Aorta (tissue), 5 donors: ENCODE data around the gene LDLRAD2. TPM values are rescaled to one million over a fixed set of nuclear protein-coding genes. Genes with fewer than 3 reads are reported as not detected.
A peak's percentile ranks its signal among the peaks of the same experiment; 100 is the strongest.

ENCODE experiments used
- ATAC-seq: fragments of 200-7000 bp; cut with Tn5 transposase; one replicate; pipeline ENCODE4 v1.9.1; 2022; ENCODE audit warnings: moderate library complexity; ENCODE audit not compliant: low FRiP score
- DNase-seq, 2 donors: peaks; one replicate each; pipeline ENCODE4 v3.0.0-alpha.2; 2020
- H3K27ac ChIP-seq, 2 donors: one replicate each; pipeline ENCODE4 v1.5.1; 2013; ENCODE audit warnings: low read length in 2 of 2, mild to moderate bottlenecking in 2 of 2, moderate library complexity in 2 of 2, control low read depth in 1 of 2, inconsistent platforms in 1 of 2, low read depth in 1 of 2
- H3K27me3 ChIP-seq, 2 donors: one replicate each; pipeline ENCODE4 v1.6.1; 2013; ENCODE audit warnings: control low read depth in 1 of 2, low read length in 1 of 2, mild to moderate bottlenecking in 1 of 2, moderate library complexity in 1 of 2; ENCODE audit not compliant: insufficient read depth in 2 of 2, control insufficient read depth in 1 of 2
- H3K36me3 ChIP-seq, 2 donors: one replicate each; pipeline ENCODE4 v1.6.1; 2013; ENCODE audit warnings: control low read depth in 1 of 2, low read length in 1 of 2, mild to moderate bottlenecking in 1 of 2; ENCODE audit not compliant: insufficient read depth in 2 of 2, control insufficient read depth in 1 of 2
- H3K4me1 ChIP-seq, 2 donors: one replicate each; pipeline ENCODE4 v1.6.1; 2013; ENCODE audit warnings: low read length in 2 of 2, control low read depth in 1 of 2, mild to moderate bottlenecking in 1 of 2, moderate library complexity in 1 of 2; ENCODE audit not compliant: insufficient read depth in 2 of 2, control insufficient read depth in 1 of 2
- H3K4me3 ChIP-seq, 2 donors: one replicate each; pipeline ENCODE4 v1.5.1; 2013; ENCODE audit warnings: low read length in 2 of 2, control low read depth in 1 of 2, mild to moderate bottlenecking in 1 of 2
- H3K9me3 ChIP-seq: one replicate; pipeline ENCODE4 v1.6.1; 2013; ENCODE audit warnings: mild to moderate bottlenecking, low read length; ENCODE audit not compliant: control insufficient read depth
- whole genome bisulfite sequencing, 2 donors: extraction: QIAGEN DNeasy Blood & Tissue Kit; methylation state at CpG; one replicate each; pipeline ENCODE4 v1.1.7; 2013; 5-methylcytosine and 5-hydroxymethylcytosine counted together
- intact Hi-C, 2 donors: fragments of 100-400 bp; cut with DNase I; formaldehyde crosslinking; loops; one replicate each; pipeline versions ENCODE4 v1.14.2 to v1.15.0; 2022
- polyA plus RNA-seq, 2 donors: library from polyadenylated mRNA; stranded (reverse); fragments of 200-250 nt; gene quantifications; one replicate each; pipeline ENCODE4 v1.2.3, GENCODE V29; 2013
- total RNA-seq, 2 donors: library from RNA; stranded (reverse); fragmentation: NEBNext Ultra II Directional; extraction: Animal tissue kit (Norgen Biotek cat#: 25700); gene quantifications; one replicate each; pipeline ENCODE4 v1.2.1, GENCODE V29; 2021
- donor health status: healthy with polysubstance abuse.
- donor health status: Bipolar disorder and iron deficiency.
- donor health status: DM: no; HTN: no; CAD: no.
- donor health status: DM: no; HTN: no; CAD: no.
- donor health status: DM: yes; HTN: yes; CAD: no.

Gene LDLRAD2
- total and polyA plus RNA-seq, 4 donors = 0.15 to 9.0 (median 1.1) TPM

DNA sequence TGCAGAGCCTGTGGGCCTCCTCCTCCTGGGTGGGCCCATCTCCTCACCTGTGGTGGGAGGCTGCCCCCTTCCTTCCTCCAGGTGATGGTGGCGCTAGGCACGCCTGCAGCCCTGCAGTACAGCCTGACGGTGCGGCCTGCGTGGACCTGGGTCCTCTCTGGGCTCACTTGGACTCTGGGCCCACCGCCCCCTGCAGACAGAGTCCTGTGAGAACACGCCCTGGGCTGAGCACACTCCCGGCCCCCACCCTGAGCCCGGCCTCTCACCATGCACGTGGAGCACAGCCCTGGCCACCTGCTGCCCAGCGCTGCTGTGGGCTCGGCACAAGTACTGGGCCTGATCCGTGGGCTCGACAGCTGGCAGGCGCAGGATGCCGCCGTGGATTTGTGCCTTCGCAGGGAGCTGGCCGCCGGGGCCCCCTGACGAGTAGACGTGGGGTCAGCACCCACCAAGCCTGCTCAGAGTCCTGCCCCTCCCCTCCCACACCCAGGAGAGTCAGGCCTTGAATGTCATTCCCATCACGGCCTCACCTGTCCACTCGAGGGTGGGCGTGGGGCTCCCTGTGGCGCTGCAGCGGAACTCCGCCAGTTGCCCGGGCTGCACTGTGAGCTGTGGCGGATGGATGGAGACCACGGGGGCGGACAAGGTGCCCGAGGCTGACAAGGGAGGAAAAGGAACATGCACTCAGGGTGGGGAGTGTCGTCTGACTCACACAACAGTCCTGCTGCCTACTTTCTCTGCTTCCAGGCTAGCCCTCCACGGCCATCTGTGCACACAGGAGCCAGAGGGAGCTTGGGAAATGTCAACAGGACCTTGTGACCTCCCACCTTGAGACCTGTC, 43.4 kb downstream of the LDLRAD2 start:
- no peak overlapping the region for H3K27ac ChIP-seq
- peaks cover 0 to 30% of the 10 kb centered on the region in 2 donors for H3K36me3 ChIP-seq
- ATAC-seq (no peak), DNase-seq (no peak)
- no peaks in the 10 kb centered on the region for H3K27me3 ChIP-seq
- intact Hi-C loops = no loop called here
- WGBS, 2 donors = 84 to 86% methylated on average over 32 to 35 of the region's 35 CpGs
- no peak overlapping the region for H3K4me3 ChIP-seq
- H3K4me1 ChIP-seq = no peaks in the 10 kb centered on the region
- no peaks in the 10 kb centered on the region for H3K9me3 ChIP-seq

- Histone ChIP-seq H3K4me3 (no peak overlapping the region), H3K9me3 (no peaks in the 10 kb centered on the region), H3K27ac (no peak overlapping the region), H3K27me3 (no peaks in the 10 kb centered on the region), H3K36me3 (peaks cover 0 to 25% of the 10 kb centered on the region in 2 donors), H3K4me1 (no peaks in the 10 kb centered on the region)
- intact Hi-C loops = no loop called here
- ATAC-seq (no peak), DNase-seq (no peak)
- 85 to 87% methylated on average over 14 of the region's 14 CpGs for WGBS, 2 donors
These were observed 45.2 kb downstream of the LDLRAD2 start for GRCh38 chr1:21857142-21857839.

DNA sequence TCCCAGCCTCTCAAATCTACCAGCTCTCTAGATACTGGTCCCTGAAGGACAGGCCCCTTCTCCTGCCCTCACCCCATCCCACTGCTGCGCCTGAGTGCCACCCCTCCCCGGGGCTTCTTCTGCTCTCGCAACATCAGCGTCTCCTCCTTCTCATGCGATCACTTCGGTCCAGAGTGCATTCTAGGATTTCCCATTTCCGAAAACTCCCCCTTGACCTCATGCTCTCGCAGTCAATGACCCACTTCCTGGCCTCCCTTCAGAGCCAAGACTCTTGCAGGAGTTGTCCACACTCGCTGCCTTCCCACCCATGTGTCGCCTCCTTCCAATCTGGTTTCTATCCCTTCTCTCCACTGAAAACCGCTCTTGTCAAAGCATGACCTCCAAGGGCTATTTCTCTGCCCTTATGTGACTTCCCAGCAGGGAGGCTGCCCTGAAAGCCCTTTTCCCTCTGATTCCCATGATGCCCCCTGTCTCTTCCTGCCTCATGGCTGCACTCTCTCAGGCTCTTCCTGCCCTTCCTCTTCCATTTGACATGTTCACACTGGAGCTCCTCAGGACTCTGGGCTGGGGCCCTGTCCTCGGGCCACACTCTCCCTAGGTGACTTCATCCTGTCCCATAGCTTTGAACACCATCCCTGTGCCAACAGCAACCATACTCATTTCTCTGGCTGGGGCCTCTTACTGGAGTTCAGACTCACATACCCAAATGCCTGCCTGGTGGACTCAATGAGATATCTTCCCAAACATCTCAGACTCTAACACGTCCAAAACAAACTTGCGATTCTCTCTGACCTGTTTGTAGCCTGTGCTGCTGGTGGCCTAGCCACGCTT, 46.0 kb downstream of the LDLRAD2 start:
- Histone ChIP-seq H3K27ac (no peak overlapping the region), H3K9me3 (no peaks in the 10 kb centered on the region), H3K27me3 (no peaks in the 10 kb centered on the region), H3K36me3 (peaks cover 0 to 24% of the 10 kb centered on the region in 2 donors), H3K4me1 (no peaks in the 10 kb centered on the region), H3K4me3 (no peak overlapping the region)
- intact Hi-C loops = no loop called here
- 67 to 70% methylated on average over 15 of the region's 15 CpGs for WGBS, 2 donors
- ATAC-seq = no peak
- no peak for DNase-seq

DNA sequence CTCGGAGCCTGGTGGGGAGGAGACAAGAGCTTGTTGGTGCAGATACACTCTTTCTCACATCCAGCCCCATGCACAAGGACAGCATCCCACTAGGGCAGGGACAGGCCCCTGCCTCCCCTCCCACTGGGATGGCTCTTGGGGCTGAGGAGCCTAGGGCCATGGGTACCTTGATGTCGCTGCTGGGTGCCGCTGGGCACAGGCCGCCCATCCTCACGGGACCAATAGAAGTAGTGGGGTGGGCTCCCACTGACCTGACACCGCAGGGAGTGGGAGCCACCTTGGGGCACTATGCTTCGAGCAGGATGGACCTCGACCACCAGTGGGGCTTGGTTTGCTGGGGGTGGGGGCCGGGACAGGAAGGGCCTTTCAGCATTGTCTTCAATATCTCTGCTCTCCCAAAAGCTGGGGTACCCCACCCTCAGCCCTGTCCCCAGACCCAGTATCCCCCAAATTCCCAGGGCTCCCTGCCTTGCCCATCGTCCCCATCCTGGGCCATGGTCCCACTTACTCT, 47.7 kb downstream of the LDLRAD2 start:
- H3K27ac ChIP-seq = no peak overlapping the region
- intact Hi-C loops = no loop called here
- H3K36me3 ChIP-seq = peaks cover 0 to 18% of the 10 kb centered on the region in 2 donors
- DNase-seq (no peak), ATAC-seq (no peak)
- WGBS, 2 donors = 93 to 95% methylated on average over 10 of the region's 10 CpGs
- H3K4me1 ChIP-seq = no peaks in the 10 kb centered on the region
- H3K9me3 ChIP-seq = no peaks in the 10 kb centered on the region
- no peak overlapping the region for H3K4me3 ChIP-seq
- no peaks in the 10 kb centered on the region for H3K27me3 ChIP-seq

DNA sequence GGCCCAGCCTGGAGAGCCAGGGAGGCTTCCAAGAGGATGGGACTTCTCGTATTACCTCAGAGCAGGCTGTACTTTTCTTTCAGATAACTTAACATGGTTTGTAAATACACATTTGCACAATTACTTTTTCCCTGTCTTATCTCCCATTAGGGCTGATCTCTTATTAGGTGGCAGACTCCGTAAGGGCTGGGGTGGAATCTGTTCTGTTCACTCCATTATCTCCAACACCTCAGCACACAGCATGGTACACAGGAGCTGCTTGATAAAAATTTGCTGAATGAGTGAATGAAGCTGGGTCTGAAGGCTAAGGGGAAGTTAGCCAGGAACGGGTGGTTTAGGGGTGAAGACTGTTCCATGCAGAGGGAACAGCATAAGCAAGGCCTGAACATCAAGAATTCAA, 48.9 kb downstream of the LDLRAD2 start:
- no peak overlapping the region for H3K27ac ChIP-seq
- DNase-seq = no peak
- H3K36me3 ChIP-seq = peaks cover 4 to 12% of the 10 kb centered on the region in 2 donors
- H3K9me3 ChIP-seq = no peaks in the 10 kb centered on the region
- no peak for ATAC-seq
- H3K4me1 ChIP-seq = no peaks in the 10 kb centered on the region
- no peak overlapping the region for H3K4me3 ChIP-seq
- intact Hi-C loops = no loop called here
- 94 to 98% methylated on average over 3 of the region's 3 CpGs for WGBS, 2 donors
- no peaks in the 10 kb centered on the region for H3K27me3 ChIP-seq

DNA sequence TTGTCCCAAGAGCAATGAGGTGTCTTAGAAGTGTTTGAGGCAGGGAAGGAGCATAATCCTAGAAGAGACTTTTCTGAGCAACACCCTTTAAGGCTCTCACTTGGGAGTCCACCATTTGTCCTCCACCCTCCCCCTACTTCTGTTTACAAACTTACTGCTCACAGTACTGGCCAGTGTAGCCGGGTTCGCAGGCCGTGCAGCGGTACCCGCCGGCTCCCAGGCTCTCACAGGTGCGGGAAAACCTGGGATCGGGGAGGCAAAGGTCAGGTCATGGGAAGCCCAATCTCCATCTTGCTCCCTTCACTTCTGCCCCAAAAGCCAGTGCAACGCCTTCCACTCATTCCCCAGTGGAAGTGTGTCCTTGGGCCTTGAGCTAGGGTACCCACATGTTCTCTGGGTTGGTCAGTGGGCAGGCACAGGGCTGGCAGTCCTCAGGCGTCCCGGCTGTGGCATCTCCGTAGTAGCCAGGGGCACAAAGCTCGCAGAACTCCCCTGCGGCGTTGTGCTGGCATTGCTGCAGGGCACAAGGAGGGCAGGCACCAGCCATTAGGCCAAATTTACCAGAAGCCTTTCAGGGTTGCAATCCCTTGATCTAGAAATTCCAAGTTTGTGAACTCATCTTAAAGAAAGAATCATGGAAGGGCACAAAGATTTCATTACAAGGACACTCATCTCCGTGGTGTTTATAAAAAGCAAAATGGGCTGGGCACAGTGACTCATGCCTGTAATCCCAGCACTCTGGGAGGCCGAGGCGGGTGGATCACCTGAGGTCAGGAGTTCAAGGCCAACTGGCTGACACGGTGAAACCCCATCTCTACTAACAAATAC, 49.8 kb downstream of the LDLRAD2 start:
- Histone ChIP-seq H3K27me3 (no peaks in the 10 kb centered on the region), H3K27ac (no peak overlapping the region), H3K9me3 (no peaks in the 10 kb centered on the region), H3K4me1 (no peaks in the 10 kb centered on the region), H3K4me3 (no peak overlapping the region), H3K36me3 (peaks cover 4 to 8% of the 10 kb centered on the region in 2 donors)
- intact Hi-C loops = no loop called here
- DNase-seq = peak in 1 of 2 donors; percentile 73
- ATAC-seq = no peak
- WGBS, 2 donors = 92 to 93% methylated on average over 19 of the region's 19 CpGs

DNA sequence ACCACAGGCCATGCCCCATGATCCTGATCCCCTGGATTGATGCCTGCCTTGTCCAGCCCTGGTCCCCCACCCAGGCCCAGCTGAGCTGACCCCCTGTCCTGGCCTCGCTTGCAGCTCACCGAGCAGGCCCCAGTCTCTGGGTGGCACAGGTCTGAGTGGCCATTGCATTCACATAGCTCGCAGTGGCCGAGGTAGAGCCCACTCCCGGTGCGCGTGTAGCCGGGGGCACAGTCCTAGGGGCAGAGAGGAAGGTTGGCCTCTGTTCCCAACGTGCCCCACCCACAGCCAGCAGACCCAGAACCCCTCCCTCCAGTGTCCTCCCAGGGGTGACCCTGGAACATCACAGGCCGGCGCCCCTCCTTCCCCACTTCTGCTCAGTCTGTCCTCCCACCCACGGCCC, 51.9 kb downstream of the LDLRAD2 start:
- intact Hi-C loops = no loop called here
- H3K27me3 ChIP-seq = no peaks in the 10 kb centered on the region
- peak in 1 of 2 donors; percentile 64 for DNase-seq
- no peaks in the 10 kb centered on the region for H3K4me1 ChIP-seq
- no peak for ATAC-seq
- H3K4me3 ChIP-seq = no peak overlapping the region
- no peak overlapping the region for H3K27ac ChIP-seq
- WGBS, 2 donors = 88 to 92% methylated on average over 12 of the region's 12 CpGs
- H3K36me3 ChIP-seq = peaks cover 5 to 6% of the 10 kb centered on the region in 2 donors
- no peaks in the 10 kb centered on the region for H3K9me3 ChIP-seq

DNA sequence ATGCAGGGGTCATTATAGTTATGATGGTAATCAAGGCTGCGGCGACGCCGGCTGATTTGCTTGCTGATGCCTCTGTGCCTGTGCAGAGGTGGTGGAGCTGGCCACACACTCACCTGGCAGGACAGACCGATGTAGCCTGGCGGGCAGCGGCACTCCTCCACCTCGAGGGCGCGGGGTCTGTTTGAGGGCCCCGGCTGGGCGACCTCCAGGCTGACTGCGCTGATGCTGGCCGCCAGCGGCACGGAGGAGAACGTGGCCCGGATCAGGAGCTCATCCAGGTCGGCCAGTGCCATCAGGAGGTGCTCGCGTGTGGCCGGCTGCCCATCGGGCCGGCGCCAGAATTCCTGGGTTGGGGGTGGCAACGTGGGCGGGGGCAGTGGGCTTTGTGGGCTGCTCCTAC, 52.7 kb downstream of the LDLRAD2 start:
- ATAC-seq = no peak
- Histone ChIP-seq H3K36me3 (peaks cover 2 to 6% of the 10 kb centered on the region in 2 donors), H3K4me3 (no peak overlapping the region), H3K9me3 (no peaks in the 10 kb centered on the region), H3K27ac (no peak overlapping the region), H3K4me1 (no peaks in the 10 kb centered on the region), H3K27me3 (no peaks in the 10 kb centered on the region)
- WGBS, 2 donors = 89 to 91% methylated on average over 27 of the region's 27 CpGs
- intact Hi-C loops = no loop called here
- peak in 1 of 2 donors; percentile 70 for DNase-seq
